Heart right ventricle (tissue), 16 donors: ENCODE data around the gene PMVK. TPM values are rescaled to one million over a fixed set of nuclear protein-coding genes. Genes with fewer than 3 reads are reported as not detected.
A peak's percentile ranks its signal among the peaks of the same experiment; 100 is the strongest.

ENCODE experiments used
- ATAC-seq, 8 donors: fragments of 200-7000 bp; cut with Tn5 transposase; one replicate each; pipeline ENCODE4 v1.9.1; 2020; ENCODE audit warnings: mild to moderate bottlenecking in 8 of 8, moderate library complexity in 8 of 8, moderate number of reproducible peaks in 1 of 8
- DNase-seq, 2 donors: peaks; one replicate each; pipeline ENCODE4 v3.0.0-alpha.2; 2020
- H3K27ac ChIP-seq, 10 donors: fragments of 200-600 bp; sonication (generic) in 2 of 10; one replicate each; pipeline versions ENCODE4 v1.5.0 to v1.8.0; 2020 to 2022; ENCODE audit warnings: mild to moderate bottlenecking in 3 of 10
- H3K27me3 ChIP-seq, 7 donors: fragments of 200-600 bp; one replicate each; pipeline ENCODE4 v1.8.0; 2021 to 2022; ENCODE audit warnings: mild to moderate bottlenecking in 2 of 7
- H3K36me3 ChIP-seq, 9 donors: fragments of 200-600 bp; sonication (generic) in 1 of 9; one replicate each; pipeline versions ENCODE4 v1.5.0 to v1.8.0; 2020 to 2022; ENCODE audit warnings: mild to moderate bottlenecking in 2 of 9
- H3K4me1 ChIP-seq, 9 donors: fragments of 200-600 bp; sonication (generic) in 1 of 9; one replicate each; pipeline versions ENCODE4 v1.5.0 to v1.8.0; 2020 to 2022; ENCODE audit warnings: mild to moderate bottlenecking in 4 of 9
- H3K4me3 ChIP-seq, 10 donors: fragments of 200-600 bp; sonication (generic) in 2 of 10; one replicate each; pipeline versions ENCODE4 v1.5.0 to v1.8.0; 2020 to 2022; ENCODE audit warnings: mild to moderate bottlenecking in 7 of 10, moderate library complexity in 2 of 10
- H3K9me3 ChIP-seq, 11 donors: fragments of 200-600 bp in 10 of 11; sonication (generic) in 2 of 11; one replicate each; pipeline versions ENCODE4 v1.5.0 to v1.8.0; 2013 to 2022; ENCODE audit warnings: mild to moderate bottlenecking in 2 of 11, control low read depth in 1 of 11, moderate library complexity in 1 of 11
- CTCF ChIP-seq, 9 donors: fragments of 200-600 bp; sonication (generic) in 2 of 9; IDR thresholded peaks; one replicate each; pipeline versions ENCODE4 v1.5.0 to v1.8.0; 2021 to 2022; ENCODE audit warnings: antibody characterized with exemption in 9 of 9, mild to moderate bottlenecking in 5 of 9, moderate library complexity in 1 of 9
- WGBS, 2 donors: extraction: QIAGEN DNeasy Blood & Tissue Kit; methylation state at CpG; one replicate each; pipeline ENCODE4 v1.1.7; 2013; ENCODE audit warnings: inconsistent platforms in 1 of 2; 5-methylcytosine and 5-hydroxymethylcytosine counted together
- intact Hi-C, 10 donors: fragments of 100-400 bp; cut with DNase I; formaldehyde crosslinking; loops; one replicate each; pipeline versions ENCODE4 v1.11.1 to v1.14.2; 2022
- polyA plus RNA-seq, 2 donors: library from polyadenylated mRNA; stranded (reverse); fragments of 200-250 nt; gene quantifications; one replicate each; pipeline ENCODE4 v1.2.3, GENCODE V29; 2013
- total RNA-seq, 10 donors: library from RNA; stranded (reverse); fragmentation: NEBNext Ultra II Directional in 3 of 10; extraction: Animal tissue kit (Norgen Biotek cat#: 25700) in 3 of 10; gene quantifications; one replicate each; pipeline versions ENCODE4 v1.2.1 to v1.2.4, GENCODE V29; 2021 to 2023
- donor health status: Arrhythmogenic right ventricular cardiomyopathy.
- donor health status: ischemic (EF 13 %, LVEDD 7.1; RV severe dilation, severe dysfunction).
- donor health status: healthy with polysubstance abuse.
- donor health status: DM: no; HTN: yes; CAD: no.
- donor health status: DM: no; HTN: no; CAD: no.
- donor health status: ischemic (EF 25% LVEDD 6.9; RV normal size, moderate dysfunction).
- donor health status: ischemic (EF 25% LVEDD 5.7; RV mildly dilated, moderate dysfunction).
- donor health status: healthy.
- donor health status: DM: yes; HTN: yes; CAD: no.
- donor health status: Ischemic cardiomyopathy.
- donor health status: ischemic (EF 35%, LVEDD 5.7; RV mildly dilated, moderate dysfunction).
- donor health status: nonischemic (EF 11% LVEDD 7.7; RV severe dilation, severe dysfunction).
- donor health status: DM: yes; HTN: yes; CAD: no.
- donor health status: PGD.
- donor health status: ischemic (EF 29% LVEDD 5.4; RV normal size, mild dysfunction).
- donor health status: nonischemic (EF 23%, LVEDD 6.1; RV moderate dilation, normal function).

PMVK gene
- total and polyA plus RNA-seq, 12 donors: 29.9 to 66.4 (median 40.5) TPM

GRCh38 chr1:154957091-154957657 is 20.7 kb upstream of the PMVK start:
- Histone ChIP-seq H3K4me1 (peaks cover 15 to 73% (median 57%) of the 10 kb centered on the region in 9 donors), H3K36me3 (peaks cover 0 to 21% (median 15%) of the 10 kb centered on the region in 9 donors), H3K27me3 (no peaks in the 10 kb centered on the region), H3K27ac (peak overlapping the region in 9 of 10 donors; percentile 69 to 84 (median 80)), H3K9me3 (no peaks in the 10 kb centered on the region), H3K4me3 (peak overlapping the region in 2 of 10 donors; percentile 52 to 74)
- TF ChIP-seq CTCF (IDR thresholded peaks at IDR 0.05): no peak
- intact Hi-C loops: loop anchor here in 3 of 10 donors (5.0 to 10.0 kb wide), 3 partner anchors 58 to 95 kb away; partner anchors contain the start of gene ADAM15 (in 1 of the 3)
- ATAC-seq (no peak), DNase-seq (no peak)
- WGBS, 2 donors: 27 to 45% methylated on average over 9 of the region's 9 CpGs

GRCh38 chr1:154956544-154956941 is 20.0 kb upstream of the PMVK start:
- peaks cover 15 to 71% (median 58%) of the 10 kb centered on the region in 9 donors for H3K4me1 ChIP-seq
- H3K36me3 ChIP-seq: peaks cover 0 to 25% (median 15%) of the 10 kb centered on the region in 9 donors
- peak in 6 of 8 donors; percentile 3 to 45 (median 29) for ATAC-seq
- no peak for TF ChIP-seq CTCF (IDR thresholded peaks at IDR 0.05)
- peak overlapping the region; percentile 26 to 74 (median 60) for H3K4me3 ChIP-seq
- H3K27me3 ChIP-seq: no peaks in the 10 kb centered on the region
- DNase-seq: peak in 1 of 2 donors; percentile 48
- H3K9me3 ChIP-seq: no peaks in the 10 kb centered on the region
- WGBS, 2 donors: 1 to 8% methylated on average over 6 of the region's 6 CpGs
- H3K27ac ChIP-seq: peak overlapping the region in 9 of 10 donors; percentile 69 to 84 (median 80)
- intact Hi-C loops: loop anchor here in 3 of 10 donors (5.0 to 10.0 kb wide), 3 partner anchors 58 to 96 kb away; partner anchors contain the start of gene ADAM15 (in 1 of the 3)

GRCh38 chr1:154955718-154956543 is 19.4 kb upstream of the PMVK start, which contains the start of gene PBXIP1:
Gene PBXIP1, minus strand, starts transcription at chr1:154956099. Its CDS starts 2,378 bp downstream, at chr1:154953721.
- peak; percentile 70 to 94 (median 88) for ATAC-seq
- Histone ChIP-seq H3K4me3 (peak within 1 kb of the TSS; percentile 26 to 74 (median 60)), H3K27me3 (no peaks in the 10 kb centered on the region), H3K4me1 (peaks cover 15 to 68% (median 57%) of the 10 kb centered on the region in 9 donors), H3K36me3 (peaks cover 0 to 31% (median 15%) of the 10 kb centered on the region in 9 donors), H3K27ac (peak within 1 kb of the TSS in 9 of 10 donors; percentile 69 to 84 (median 80)), H3K9me3 (no peaks in the 10 kb centered on the region)
- intact Hi-C loops: loop anchor here in 3 of 10 donors (5.0 to 10.0 kb wide), 3 partner anchors 59 to 96 kb away; partner anchors contain the start of gene ADAM15 (in 1 of the 3)
- peak in 1 of 2 donors; percentile 91 for DNase-seq
- 0 to 1% methylated on average over 18 of the region's 18 CpGs for WGBS, 2 donors
- TF ChIP-seq CTCF (IDR thresholded peaks at IDR 0.05): peak in 5 of 9 donors; percentile 21 to 47 (median 34)
